ENCODE data around the gene MYL9. TPM values are rescaled to one million over a fixed set of nuclear protein-coding genes. Genes with fewer than 3 reads are reported as not detected.

Gene MYL9
- total and polyA plus RNA-seq, 10 of the 15 experiments (the other 5 are each of a cell fraction or from before 2014, with no cell fraction given), result 0.28 to 1.7 (median 0.63) TPM; not detected in 3

DNA sequence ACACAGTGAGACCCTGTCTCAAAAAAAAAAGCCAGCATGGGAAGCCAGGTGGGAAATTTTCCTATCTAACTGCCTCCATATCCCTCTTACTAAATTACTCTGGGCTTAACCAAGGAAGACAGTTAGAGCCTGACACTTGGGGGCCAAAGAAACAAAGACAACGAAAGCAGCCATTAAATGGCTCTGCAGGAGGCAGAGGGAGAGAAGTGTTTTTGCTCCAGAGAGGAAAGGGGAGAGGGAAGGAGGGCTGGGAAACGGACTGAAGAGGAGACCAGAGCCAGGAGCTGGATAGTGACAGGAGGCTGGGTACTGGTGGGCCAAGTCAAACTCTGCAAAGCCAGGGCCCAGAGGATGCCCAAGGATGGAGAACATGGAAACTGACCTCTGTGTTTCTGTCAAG, 21.4 kb downstream of the MYL9 start (continued):
- TF ChIP-seq EP300 (IDR thresholded peaks at IDR 0.05; ENCODE audit: borderline replicate concordance in 1 of 2, control insufficient read depth in 1 of 2, low read depth in 2 of 2, low read length in 2 of 2), result no peak

DNA sequence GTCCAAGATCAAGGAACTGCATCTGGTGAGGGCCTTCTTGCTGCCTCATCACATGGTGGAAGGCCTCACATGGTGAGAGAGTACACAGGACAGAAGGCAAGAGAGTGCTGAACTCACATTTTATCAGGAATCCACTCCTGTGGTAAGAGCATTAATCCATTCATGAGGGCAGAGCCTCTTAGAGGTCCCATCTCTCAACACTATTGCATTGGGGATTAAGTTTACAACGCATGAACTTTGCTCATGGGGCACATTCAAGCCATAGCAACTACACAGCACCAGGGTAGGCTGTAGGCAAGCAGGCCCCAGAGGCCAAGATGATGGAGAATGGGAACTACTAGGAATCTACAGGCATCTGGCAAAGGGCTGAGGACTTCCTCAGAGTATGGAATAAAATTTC, 22.1 kb downstream of the MYL9 start:
- SMC1A ChIA-PET (ENCODE audit: uncharacterized antibody, unreplicated experiment), result no interaction called here
- Histone ChIP-seq H3K4me3 (no peak overlapping the region), H3K4me2 (ENCODE audit: control insufficient read depth, insufficient read depth) (no peak overlapping the region), H3K9me3 (replicated peaks; ENCODE audit: control insufficient read depth, insufficient read depth, low read length) (peaks cover 5% of the 10 kb centered on the region; the same call in 2 of the 3 replicates), H2AFZ (ENCODE audit: control insufficient read depth, low read depth, low read length) (no peak overlapping the region), H3K36me3 (ENCODE audit: control insufficient read depth in 2 of 2, insufficient read depth in 2 of 2, low read length in 1 of 2) (no peaks in the 10 kb centered on the region), H3K27me3 (replicated peaks in 1 of 2; ENCODE audit: control insufficient read depth in 2 of 2, insufficient read depth in 2 of 2, low read length in 1 of 2) (no peaks in the 10 kb centered on the region), H3K9ac (ENCODE audit: control insufficient read depth, insufficient read depth, low read length) (no peak overlapping the region), H4K20me1 (ENCODE audit: control insufficient read depth, insufficient read depth) (no peaks in the 10 kb centered on the region), H3K27ac (ENCODE audit: control insufficient read depth, insufficient read depth) (no peak overlapping the region), H3K4me1 (ENCODE audit: control insufficient read depth, insufficient read depth, low read length) (no peaks in the 10 kb centered on the region), H3K79me2 (ENCODE audit: control insufficient read depth, insufficient read depth, low read length) (no peaks in the 10 kb centered on the region)
- CTCF ChIA-PET, result no interaction called here
- in situ Hi-C loops (cut with MboI), result no loop called here
- POLR2A ChIA-PET, result no interaction called here
- ATAC-seq, result no peak
- RAD21 ChIA-PET (ENCODE audit: unreplicated experiment), result no interaction called here
- BruUV-seq (replicated peaks), result no TSS peak
- WGBS (ENCODE audit: insufficient coverage, insufficient replicate concordance, low lambda C conversion rate, missing lambda C conversion rate), result 83% methylated on average over 1 of the region's 1 CpG
- intact Hi-C loops (cut with micrococcal nuclease; ENCODE audit: unreplicated experiment), result no loop called here
- DNase-seq (ENCODE audit: low read depth, low spot score), result no peak
- FAIRE-seq, result no peak
- TF ChIP-seq CREB1 (IDR thresholded peaks at IDR 0.05; ENCODE audit: low read depth) (no peak), EGR1 (IDR thresholded peaks at IDR 0.05; ENCODE audit: borderline replicate concordance in 1 of 2, low read depth in 2 of 2, low read length in 2 of 2) (no peak), POU2F2 (IDR thresholded peaks at IDR 0.05; ENCODE audit: borderline replicate concordance, low read depth, low read length) (no peak), CREM (IDR thresholded peaks at IDR 0.05; ENCODE audit: low read depth) (no peak), BHLHE40 (IDR thresholded peaks at IDR 0.05; ENCODE audit: borderline replicate concordance in 1 of 2, low read depth in 2 of 2, low read length in 1 of 2) (no peak), TCF3 (IDR thresholded peaks at IDR 0.05; ENCODE audit: borderline replicate concordance, insufficient read depth, low read depth, low read length) (no peak), WRNIP1 (IDR thresholded peaks at IDR 0.05; ENCODE audit: borderline replicate concordance, low read depth, low read length) (no peak), NFIC (IDR thresholded peaks at IDR 0.05; ENCODE audit: low read depth, low read length) (no peak), SPI1 (IDR thresholded peaks at IDR 0.05; ENCODE audit: borderline replicate concordance, insufficient read depth, low read depth, low read length) (no peak)
- TF ChIP-seq, protein P1, sequence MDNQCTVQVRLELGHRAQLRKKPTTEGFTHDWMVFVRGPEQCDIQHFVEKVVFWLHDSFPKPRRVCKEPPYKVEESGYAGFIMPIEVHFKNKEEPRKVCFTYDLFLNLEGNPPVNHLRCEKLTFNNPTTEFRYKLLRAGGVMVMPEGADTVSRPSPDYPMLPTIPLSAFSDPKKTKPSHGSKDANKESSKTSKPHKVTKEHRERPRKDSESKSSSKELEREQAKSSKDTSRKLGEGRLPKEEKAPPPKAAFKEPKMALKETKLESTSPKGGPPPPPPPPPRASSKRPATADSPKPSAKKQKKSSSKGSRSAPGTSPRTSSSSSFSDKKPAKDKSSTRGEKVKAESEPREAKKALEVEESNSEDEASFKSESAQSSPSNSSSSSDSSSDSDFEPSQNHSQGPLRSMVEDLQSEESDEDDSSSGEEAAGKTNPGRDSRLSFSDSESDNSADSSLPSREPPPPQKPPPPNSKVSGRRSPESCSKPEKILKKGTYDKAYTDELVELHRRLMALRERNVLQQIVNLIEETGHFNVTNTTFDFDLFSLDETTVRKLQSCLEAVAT (IDR thresholded peaks at IDR 0.05), result no peak
- TF ChIP-seq, protein P2, sequence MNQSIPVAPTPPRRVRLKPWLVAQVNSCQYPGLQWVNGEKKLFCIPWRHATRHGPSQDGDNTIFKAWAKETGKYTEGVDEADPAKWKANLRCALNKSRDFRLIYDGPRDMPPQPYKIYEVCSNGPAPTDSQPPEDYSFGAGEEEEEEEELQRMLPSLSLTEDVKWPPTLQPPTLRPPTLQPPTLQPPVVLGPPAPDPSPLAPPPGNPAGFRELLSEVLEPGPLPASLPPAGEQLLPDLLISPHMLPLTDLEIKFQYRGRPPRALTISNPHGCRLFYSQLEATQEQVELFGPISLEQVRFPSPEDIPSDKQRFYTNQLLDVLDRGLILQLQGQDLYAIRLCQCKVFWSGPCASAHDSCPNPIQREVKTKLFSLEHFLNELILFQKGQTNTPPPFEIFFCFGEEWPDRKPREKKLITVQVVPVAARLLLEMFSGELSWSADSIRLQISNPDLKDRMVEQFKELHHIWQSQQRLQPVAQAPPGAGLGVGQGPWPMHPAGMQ (IDR thresholded peaks at IDR 0.05; ENCODE audit: borderline replicate concordance), result no peak
- TF ChIP-seq, protein P3, sequence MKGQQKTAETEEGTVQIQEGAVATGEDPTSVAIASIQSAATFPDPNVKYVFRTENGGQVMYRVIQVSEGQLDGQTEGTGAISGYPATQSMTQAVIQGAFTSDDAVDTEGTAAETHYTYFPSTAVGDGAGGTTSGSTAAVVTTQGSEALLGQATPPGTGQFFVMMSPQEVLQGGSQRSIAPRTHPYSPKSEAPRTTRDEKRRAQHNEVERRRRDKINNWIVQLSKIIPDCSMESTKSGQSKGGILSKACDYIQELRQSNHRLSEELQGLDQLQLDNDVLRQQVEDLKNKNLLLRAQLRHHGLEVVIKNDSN (IDR thresholded peaks at IDR 0.05; ENCODE audit: borderline replicate concordance, extremely low read length, insufficient read depth, low read depth, low read length), result no peak
- TF ChIP-seq, protein P4, sequence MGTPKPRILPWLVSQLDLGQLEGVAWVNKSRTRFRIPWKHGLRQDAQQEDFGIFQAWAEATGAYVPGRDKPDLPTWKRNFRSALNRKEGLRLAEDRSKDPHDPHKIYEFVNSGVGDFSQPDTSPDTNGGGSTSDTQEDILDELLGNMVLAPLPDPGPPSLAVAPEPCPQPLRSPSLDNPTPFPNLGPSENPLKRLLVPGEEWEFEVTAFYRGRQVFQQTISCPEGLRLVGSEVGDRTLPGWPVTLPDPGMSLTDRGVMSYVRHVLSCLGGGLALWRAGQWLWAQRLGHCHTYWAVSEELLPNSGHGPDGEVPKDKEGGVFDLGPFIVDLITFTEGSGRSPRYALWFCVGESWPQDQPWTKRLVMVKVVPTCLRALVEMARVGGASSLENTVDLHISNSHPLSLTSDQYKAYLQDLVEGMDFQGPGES (IDR thresholded peaks at IDR 0.05), result no peak

Data from GM12878 (cell line).